Measurements from ENCODE around the gene NBPF26. TPM values are rescaled to one million over a fixed set of nuclear protein-coding genes. Genes with fewer than 3 reads are reported as not detected.
"Not testable (repeated sequence)": the region's sequence is repeated elsewhere in the genome, so short reads cannot be mapped to it uniquely, and the experiment has no call there.

Gene NBPF26
- total RNA-seq, 2 experiments from 2014 or later, result 37.9 to 38.9 TPM

DNA sequence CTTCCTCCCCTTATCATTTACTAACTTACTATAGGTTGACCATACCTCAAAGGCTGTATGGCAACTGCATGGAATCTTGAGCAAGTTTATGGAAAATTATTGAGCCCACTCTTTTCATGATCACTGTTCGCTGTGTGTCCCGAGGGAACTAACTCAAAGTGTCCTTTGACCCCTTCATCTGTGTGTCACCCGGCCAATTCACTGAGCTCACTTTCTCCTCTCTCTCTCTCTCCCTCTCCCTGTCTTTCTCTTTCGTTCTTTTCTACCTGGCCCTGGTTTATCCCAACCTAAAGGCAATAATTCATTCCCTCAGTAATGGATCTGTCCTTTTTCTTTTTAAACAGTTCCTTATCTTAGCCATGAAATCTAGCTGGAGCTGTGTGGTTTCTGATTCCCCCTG lies 102.9 kb downstream of the NBPF26 start:
- H3K4me3 Mint-ChIP-seq; H3K36me3 Mint-ChIP-seq; DNase-seq; ATAC-seq (ENCODE audit: low read depth); H3K9me3 Mint-ChIP-seq; POLR2A ChIA-PET; H3K4me1 Mint-ChIP-seq; H3K27me3 Mint-ChIP-seq; H3K27ac Mint-ChIP-seq: not testable (repeated sequence)

DNA sequence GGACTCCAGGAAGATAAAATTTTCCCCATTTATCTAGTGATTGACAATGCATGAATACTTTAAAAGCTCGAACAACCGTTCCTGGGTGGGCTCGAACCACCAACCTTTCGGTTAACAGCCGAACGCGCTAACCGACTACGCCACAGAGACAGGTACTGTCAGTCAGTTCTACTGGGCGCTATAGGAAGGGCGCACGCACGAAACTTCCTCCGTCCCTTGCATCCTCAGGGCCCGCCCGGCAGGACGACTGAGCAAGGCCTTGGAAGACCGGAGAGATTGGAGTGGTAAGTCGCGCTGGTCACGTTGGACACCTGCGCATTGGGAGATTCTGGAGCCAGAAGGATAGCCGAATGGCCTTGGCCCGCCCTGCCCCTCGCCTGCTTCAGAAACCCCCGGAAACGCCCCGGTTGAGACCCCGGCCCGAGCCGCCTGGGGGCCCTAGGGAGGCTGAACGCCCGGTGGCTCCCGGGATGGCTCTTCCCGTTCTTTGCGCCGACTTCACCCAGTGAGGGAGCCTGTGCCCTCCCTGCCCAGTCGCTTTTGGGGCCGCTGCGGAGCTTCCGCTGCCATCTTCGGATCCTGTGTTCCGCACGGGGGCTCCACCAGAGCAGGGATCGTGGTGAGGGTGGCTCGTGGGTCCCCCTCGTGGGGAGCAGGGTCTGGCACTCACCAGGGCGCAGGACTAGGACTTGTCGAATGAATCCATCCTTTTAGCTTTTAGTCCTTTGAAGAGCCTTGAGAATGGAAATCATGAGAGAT lies 120.6 kb downstream of the NBPF26 start:
- ATAC-seq (ENCODE audit: low read depth), result not testable (repeated sequence)

DNA sequence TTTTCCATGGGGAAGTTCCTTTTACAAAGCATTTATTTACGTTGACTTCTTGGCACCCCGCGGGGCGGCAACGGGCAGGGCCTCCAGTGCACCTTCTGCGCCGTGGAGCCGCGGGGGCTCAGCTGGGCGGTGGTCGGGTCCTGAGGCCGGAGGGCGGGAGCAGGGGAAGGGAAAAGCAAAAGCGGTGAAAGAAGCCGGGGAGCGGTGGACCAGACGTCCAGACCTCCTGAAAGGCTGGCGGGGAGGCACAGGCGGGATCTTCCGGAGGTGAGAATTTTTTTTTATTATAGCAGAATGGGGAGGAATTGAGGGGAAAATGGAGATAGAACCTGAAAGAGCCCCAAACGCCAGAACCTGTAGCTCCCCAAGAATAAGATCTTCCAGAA lies 121.2 kb downstream of the NBPF26 start:
- H3K27me3 Mint-ChIP-seq; H3K36me3 Mint-ChIP-seq; H3K9me3 Mint-ChIP-seq; POLR2A ChIA-PET; H3K4me1 Mint-ChIP-seq; ATAC-seq (ENCODE audit: low read depth): not testable (repeated sequence)
- H3K4me3 Mint-ChIP-seq, result peak overlapping the region; percentile 95
- peak overlapping the region; percentile 67 for H3K27ac Mint-ChIP-seq
- DNase-seq, result peak; percentile 38

More for the DNA sequence above, 120.6 kb downstream of the NBPF26 start:
- POLR2A ChIA-PET, H3K27me3 Mint-ChIP-seq, H3K36me3 Mint-ChIP-seq, H3K9me3 Mint-ChIP-seq, H3K4me1 Mint-ChIP-seq: not testable (repeated sequence)
- Mint-ChIP-seq H3K4me3 (peak overlapping the region; percentile 95), H3K27ac (peak overlapping the region; percentile 98)
- DNase-seq, result peak; percentile 86

DNA sequence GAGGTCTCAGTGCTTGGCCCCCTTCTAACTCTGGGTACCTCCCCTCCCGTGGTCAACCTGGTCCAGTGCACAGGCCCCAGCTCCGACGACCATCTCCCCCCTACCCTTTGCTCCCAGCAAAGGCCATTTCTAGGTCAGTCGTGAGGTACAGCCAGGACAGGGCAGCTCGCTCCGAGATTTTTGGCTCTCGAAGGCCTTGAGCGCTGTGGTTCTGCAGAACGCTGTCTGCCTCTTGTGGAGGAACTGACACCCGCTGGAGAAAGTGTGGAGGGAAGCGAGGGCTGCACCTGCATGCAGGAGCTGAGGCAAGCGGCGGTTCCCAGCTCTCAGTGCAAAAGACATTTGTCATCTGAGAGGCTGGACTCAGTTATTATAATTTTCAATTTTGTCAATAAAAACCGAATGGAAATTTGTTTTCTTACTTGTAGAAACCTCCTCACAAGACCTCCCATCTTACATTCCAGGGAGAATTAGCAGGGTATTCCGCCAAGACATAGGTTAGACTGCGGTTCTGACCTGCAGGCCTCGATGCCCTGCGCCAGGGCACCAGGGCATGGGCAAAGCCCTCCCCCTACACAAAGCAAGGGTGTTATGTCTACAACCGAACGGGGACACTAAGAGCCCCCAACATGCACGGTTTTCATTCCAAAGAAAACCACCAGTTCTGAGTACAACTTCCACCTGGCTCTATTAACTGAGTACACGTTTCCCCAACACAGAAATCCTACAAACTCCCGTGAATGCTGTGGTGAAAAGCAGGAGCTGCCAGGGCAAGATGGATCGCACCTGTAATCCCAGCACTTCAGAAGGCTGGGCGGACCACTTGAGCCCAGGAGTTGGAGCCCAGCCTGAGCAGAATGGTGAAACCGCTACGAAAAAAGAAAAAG lies 125.9 kb downstream of the NBPF26 start:
- ATAC-seq (ENCODE audit: low read depth) (peak; percentile 24), DNase-seq (peak; percentile 46)
- Mint-ChIP-seq H3K4me3 (peak overlapping the region; percentile 86), H3K27ac (peak overlapping the region; percentile 94)
- H3K4me1 Mint-ChIP-seq, H3K27me3 Mint-ChIP-seq, POLR2A ChIA-PET, H3K36me3 Mint-ChIP-seq, H3K9me3 Mint-ChIP-seq: not testable (repeated sequence)

DNA sequence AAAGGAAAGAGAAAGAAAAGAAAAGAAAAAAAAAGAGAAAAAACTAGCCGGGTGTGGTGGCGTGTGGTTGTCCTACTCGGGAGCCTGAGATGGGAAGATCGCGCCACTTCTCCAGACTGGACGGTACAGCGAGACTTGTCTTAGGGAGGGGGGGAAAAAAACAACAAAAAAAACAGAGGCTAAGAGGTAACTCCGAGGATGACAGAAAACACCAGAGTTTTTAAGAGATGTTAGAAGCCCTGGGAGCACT lies 126.5 kb downstream of the NBPF26 start:
- Mint-ChIP-seq H3K4me1 (peaks cover 13% of the 10 kb centered on the region), H3K4me3 (peak overlapping the region; percentile 86), H3K27ac (peak overlapping the region; percentile 94)
- ATAC-seq (ENCODE audit: low read depth); POLR2A ChIA-PET; H3K27me3 Mint-ChIP-seq; H3K36me3 Mint-ChIP-seq; DNase-seq; H3K9me3 Mint-ChIP-seq: not testable (repeated sequence)

DNA sequence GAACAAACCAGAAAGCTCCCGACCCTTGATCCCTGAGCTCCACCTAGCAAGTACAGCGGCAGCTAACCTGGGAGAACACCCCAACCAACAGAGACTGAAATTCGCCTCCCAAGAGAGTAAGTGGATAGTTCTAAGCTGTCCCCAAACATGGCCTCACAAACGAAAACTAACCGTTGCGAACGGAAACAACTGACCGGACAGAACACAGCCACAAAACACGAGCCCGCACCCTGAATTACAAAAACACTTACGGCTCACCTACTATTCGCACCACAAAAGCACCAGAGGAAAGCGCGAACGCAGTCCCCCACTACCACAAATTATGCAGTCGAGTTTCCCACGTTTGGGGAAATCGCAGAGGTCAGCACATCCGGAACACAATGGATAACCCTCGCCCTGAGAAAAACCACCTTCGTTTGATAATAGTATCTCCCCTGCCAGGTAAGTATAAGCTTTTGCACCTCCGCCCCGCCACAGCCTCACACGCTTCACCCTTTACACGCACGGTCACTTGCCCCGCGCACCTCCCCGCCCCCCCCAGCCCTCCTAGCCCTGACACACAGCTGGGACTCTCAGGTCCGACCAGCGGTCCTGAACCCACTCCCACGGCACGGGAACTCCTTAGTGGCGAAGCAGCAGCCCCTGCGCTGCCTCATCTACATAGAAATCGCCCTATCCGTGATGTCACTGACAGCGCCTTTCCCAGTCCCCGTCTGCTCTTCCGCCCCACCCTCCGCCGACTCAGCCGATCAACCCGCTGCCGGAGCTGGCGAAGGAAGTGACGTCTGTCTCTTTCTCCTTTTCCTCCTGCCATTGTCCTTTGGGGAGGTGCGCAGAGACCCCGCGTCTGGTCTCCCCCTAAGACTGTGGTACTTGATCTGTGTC lies 127.0 kb downstream of the NBPF26 start:
- Mint-ChIP-seq H3K4me3 (peak overlapping the region; percentile 86), H3K27ac (peak overlapping the region; percentile 94), H3K4me1 (peaks cover 15% of the 10 kb centered on the region)
- H3K36me3 Mint-ChIP-seq, H3K9me3 Mint-ChIP-seq, H3K27me3 Mint-ChIP-seq: not testable (repeated sequence)
- POLR2A ChIA-PET, result interaction anchor here (0.6 kb wide), 1 partner anchor 91 kb away, joined by 13 read pairs; no protein-coding TSS in a partner anchor
- ATAC-seq (ENCODE audit: low read depth) (peak; percentile 75), DNase-seq (peak; percentile 79)

DNA sequence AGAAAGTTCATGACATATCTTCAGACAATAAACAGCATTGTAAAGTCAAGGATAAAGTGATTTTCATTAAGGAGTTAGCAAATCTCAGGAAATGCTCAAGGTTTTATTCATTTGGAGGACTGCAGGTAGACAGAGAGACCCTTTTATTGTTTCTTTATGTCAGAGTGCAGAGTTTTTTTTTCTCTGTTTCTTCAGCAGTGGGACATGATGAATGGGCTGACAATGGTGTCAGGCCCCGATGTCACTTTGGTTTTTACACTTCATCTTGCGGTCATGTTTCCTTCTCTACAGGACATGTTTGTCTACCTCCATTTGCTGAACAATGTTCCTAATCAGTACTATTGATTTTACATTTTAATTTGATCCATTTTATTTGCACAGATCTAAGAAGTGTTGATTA lies 134.4 kb downstream of the NBPF26 start:
- not testable (repeated sequence) for H3K27ac Mint-ChIP-seq, H3K27me3 Mint-ChIP-seq

DNA sequence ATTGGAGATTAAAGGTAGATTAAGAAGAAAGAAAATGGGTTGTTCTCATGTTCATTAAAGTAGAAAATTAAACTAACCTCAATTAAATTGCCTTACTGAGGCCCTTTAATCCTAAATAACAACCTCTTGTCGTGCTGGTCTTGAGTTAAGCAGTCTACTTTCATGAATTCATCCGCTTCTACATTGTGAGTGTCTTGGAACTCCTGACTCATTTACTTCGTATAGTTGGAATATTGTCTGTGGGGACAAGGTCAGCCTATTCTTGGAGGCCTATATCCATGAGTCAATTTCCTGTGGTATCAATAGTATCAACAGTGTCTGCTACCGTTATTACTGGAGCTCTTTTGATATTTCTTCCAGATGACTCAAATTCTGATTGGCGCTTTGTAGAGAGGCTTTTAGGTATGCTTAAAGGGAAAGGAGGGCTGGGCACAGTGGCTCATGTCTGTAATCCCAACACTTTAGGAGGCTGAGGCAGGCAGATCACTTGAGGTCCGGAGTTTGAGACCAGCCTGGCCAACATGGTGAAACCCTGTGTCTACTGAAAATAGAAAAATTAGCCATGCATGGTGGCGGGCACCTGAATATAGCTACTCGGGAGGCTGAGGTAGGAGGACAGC lies 136.0 kb downstream of the NBPF26 start:
- POLR2A ChIA-PET; H3K4me3 Mint-ChIP-seq; H3K9me3 Mint-ChIP-seq; H3K27ac Mint-ChIP-seq; DNase-seq; H3K36me3 Mint-ChIP-seq; H3K27me3 Mint-ChIP-seq; ATAC-seq (ENCODE audit: low read depth): not testable (repeated sequence)
- H3K4me1 Mint-ChIP-seq, result peaks cover 10% of the 10 kb centered on the region

More for the DNA sequence above, 134.4 kb downstream of the NBPF26 start:
- POLR2A ChIA-PET; ATAC-seq (ENCODE audit: low read depth); DNase-seq; H3K9me3 Mint-ChIP-seq; H3K36me3 Mint-ChIP-seq; H3K4me3 Mint-ChIP-seq: not testable (repeated sequence)
- peaks cover 11% of the 10 kb centered on the region for H3K4me1 Mint-ChIP-seq

DNA sequence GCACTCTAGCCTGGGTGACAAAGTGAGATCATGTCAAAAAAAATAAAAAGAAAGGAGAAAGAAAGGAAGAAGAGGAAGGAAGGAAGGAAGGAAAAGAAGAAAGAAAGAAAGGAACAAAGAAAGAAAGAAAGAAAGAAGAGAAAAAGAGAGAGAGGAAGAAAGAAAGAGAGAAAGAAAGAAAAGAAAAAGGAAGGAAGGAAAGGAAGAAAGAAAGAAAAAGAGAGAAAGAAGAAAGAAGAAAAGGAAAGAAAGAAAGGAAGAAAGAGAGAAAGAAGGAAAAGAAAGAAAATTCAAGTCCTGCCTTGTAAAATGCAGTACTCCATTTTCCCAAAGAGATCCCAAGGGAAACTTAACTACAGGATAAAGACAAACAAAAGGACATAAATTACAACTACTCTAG lies 154.5 kb downstream of the NBPF26 start:
- H3K27me3 Mint-ChIP-seq; H3K9me3 Mint-ChIP-seq; H3K36me3 Mint-ChIP-seq; H3K27ac Mint-ChIP-seq; DNase-seq; H3K4me3 Mint-ChIP-seq; ATAC-seq (ENCODE audit: low read depth); H3K4me1 Mint-ChIP-seq; POLR2A ChIA-PET: not testable (repeated sequence)

DNA sequence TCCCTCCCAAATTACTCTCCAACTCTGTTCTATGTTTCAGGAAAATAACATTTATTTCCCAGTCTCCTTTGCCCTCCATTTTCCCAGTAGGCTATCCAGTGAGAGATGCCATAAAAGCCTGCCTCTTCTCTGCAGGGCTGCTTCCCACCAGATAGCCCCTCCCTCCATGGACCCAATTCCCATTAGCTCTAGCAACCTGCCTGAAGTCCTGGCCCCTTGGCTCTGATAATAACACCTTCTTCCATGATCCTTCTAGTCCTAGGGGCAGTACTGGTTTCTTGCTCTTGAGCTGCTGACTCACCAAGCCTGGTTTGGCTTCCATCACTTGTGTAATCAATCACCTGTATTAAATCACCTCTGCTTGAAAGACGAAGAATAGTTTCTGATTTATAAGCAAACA lies 156.3 kb downstream of the NBPF26 start:
- H3K4me3 Mint-ChIP-seq; H3K9me3 Mint-ChIP-seq; H3K27me3 Mint-ChIP-seq; H3K36me3 Mint-ChIP-seq; POLR2A ChIA-PET; ATAC-seq (ENCODE audit: low read depth); DNase-seq; H3K27ac Mint-ChIP-seq; H3K4me1 Mint-ChIP-seq: not testable (repeated sequence)

DNA sequence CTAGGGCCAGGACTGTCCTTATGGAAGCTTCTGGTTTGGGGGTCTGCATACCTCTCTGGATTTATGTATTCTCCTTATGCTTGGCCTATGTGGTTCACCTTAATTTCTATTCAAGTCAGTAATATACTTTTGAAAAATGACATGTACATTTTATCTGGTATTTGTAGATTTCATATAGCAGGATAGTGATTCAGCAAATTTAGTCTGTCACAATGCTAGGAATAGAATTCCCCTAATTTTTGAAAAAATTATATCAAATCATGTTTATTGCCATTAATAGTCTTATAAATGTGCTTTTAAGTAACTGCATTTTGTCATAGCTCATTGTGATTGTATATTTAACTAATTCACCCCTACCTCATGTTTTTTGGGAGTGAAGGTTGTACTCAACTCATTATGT lies 158.2 kb downstream of the NBPF26 start:
- POLR2A ChIA-PET; DNase-seq; H3K4me3 Mint-ChIP-seq; H3K36me3 Mint-ChIP-seq; H3K27me3 Mint-ChIP-seq; H3K4me1 Mint-ChIP-seq; H3K9me3 Mint-ChIP-seq; ATAC-seq (ENCODE audit: low read depth); H3K27ac Mint-ChIP-seq: not testable (repeated sequence)

All from activated naive CD8-positive, alpha-beta T cell treated with anti-CD3 and anti-CD28 coated beads, Interleukin-2, amount 10 ng/mL, durations not matched to agents 7 days and 5 days (primary cell).